ENCODE results near the gene APOA5. TPM values are rescaled to one million over a fixed set of nuclear protein-coding genes. Genes with fewer than 3 reads are reported as not detected.

The APOA5 gene
- total RNA-seq, 3 donors from 2014 or later, result not detected

Other genes with a start within 250 kb of the APOA5 start
- gene BUD13, start 18.9 kb downstream of the APOA5 start, total RNA-seq, result 10 to 100 TPM; 26.3 to 28.5 (median 27.7) TPM
- gene ZPR1, start 3.9 kb downstream of the APOA5 start, total RNA-seq, result 100 to 1,000 TPM; 140 to 145 (median 142) TPM
- not detected for gene APOA4, start 31.4 kb upstream of the APOA5 start, total RNA-seq
- gene APOC3, start 38.0 kb upstream of the APOA5 start, total RNA-seq, result 1 to 10 TPM in 2 of 3 donors, under 1 TPM in 1; 0.82 to 4.0 (median 2.0) TPM
- 1 to 10 TPM; 1.4 to 2.9 (median 2.1) TPM for gene APOA1, start 45.7 kb upstream of the APOA5 start, total RNA-seq

Measured in activated T-cell treated with anti-CD3 and anti-CD28 coated beads, Interleukin-2, amount 50 U/mL, for 4 hours (primary cell).